Mesenteric fat pad (tissue), 1 donor: Measurements from ENCODE around the gene PPP1R37. TPM values are rescaled to one million over a fixed set of nuclear protein-coding genes. Genes with fewer than 3 reads are reported as not detected.
"Not testable (repeated sequence)": the region's sequence is repeated elsewhere in the genome, so short reads cannot be mapped to it uniquely, and the experiment has no call there.

ENCODE experiments used
- DNase-seq: peaks from one replicate; pipeline ENCODE4 v3.0.0-alpha.2; 2020; ENCODE audit warnings: low spot score
- total RNA-seq: library from RNA; stranded (reverse); fragmentation: NEBNext Ultra II Directional; extraction: Animal tissue kit (Norgen Biotek cat#: 25700); gene quantifications from one replicate; pipeline ENCODE4 v1.2.1, GENCODE V29; 2021
- donor health status: DM: yes; HTN: yes; CAD: no.

PPP1R37 gene
- total RNA-seq, 1 donor from 2014 or later, result 22.0 TPM

DNA sequence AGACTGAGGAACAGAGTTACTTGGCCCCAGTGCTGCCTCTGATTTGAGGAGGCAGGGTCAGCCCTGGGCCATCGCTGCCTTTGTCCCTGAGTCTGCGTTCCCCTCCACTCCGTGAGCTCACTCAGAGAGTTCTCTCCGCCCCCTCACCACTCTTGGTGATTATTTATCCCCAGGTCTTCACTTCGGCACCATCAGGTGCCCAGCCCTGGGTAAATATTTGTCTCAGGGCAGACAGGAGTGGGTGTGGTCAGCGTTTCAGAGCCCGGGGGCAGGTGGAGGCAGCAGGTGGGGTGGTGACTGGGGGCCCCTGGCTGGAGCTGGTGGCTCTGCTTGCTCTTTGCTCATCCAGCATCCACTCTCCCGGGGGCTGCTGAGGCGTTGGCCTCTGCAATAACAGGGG is 20.6 kb downstream of the PPP1R37 start:
- DNase-seq, result no peak

DNA sequence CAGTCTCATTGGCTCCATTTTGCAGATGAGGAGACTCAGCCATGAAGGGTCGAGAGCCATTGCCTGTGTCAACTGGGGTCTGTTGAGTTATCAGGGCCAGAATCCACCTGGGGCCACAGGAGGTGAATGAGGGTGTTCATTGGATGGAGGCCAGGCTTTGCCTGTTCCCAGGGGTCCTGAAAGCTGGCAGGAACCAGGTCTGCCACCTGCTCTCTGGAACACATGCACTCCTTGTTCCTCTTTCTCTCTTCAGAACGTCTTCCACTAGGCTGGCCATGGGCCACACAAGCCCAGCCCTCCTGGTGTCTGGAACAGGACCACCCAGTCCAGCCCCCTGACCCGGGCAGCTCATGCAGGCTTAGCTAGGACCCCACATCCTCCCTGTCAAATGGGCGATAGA is 21.1 kb downstream of the PPP1R37 start:
- DNase-seq, result no peak

DNA sequence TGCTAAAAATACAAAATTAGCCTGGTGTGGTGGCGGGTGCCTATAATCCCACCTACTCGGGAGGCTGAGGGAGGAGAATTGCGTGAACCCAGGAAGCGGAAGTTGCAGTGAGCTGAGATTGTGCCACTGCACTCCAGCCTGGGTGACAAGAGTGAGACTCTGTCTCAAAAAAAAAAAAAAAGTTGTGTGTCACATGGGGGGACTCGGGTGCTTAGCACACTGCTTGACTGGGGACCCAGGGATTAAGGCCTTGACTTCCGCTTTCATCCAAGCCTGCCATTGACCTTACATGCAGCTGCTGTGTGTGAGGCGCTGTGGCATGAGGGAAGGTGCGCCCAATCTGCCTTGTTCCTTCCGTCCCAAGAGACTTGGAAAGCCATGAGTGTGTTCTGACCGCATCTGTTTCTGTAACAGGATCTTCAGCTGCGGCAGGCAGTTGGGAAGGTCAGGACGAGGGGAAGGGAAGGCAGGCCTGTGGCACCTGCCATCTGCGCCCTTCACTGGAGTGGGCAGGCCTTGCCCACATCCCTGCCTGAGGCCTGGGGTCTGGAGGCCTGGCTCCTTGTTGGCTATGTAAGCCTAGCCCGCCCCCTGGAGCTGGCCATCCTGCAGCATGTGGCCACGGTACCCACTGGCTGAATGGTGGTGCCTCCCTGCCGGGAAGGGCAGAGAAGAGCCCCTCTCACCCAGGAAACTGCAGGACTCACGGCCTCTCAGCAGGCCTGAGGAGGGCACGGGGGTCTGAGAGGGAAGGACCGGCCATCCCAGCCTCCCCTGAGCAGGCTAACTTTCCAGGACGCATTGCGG is 23.0 kb downstream of the PPP1R37 start:
- no peak for DNase-seq

DNA sequence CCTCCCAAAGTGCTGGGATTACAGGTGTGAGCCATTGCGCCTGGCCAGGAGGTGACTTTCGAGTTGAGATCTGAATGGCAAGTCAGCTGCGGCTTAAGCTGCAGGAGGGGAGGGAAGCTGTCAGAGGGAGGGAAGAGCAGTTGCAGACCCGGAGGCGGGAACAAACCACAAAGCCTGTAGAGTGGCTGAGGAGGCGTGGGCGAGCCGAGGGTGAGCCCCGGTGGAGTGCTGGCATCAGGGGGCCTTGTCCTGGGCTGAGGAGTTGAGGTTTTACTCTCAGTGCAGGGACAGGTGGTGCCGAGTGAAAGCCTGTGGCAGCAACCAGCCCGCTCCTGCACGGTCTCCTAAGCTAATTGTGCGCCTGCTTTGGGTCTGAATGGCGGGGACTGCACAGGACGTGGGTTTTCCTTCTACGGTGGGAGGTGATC is 24.2 kb downstream of the PPP1R37 start:
- no peak for DNase-seq

DNA sequence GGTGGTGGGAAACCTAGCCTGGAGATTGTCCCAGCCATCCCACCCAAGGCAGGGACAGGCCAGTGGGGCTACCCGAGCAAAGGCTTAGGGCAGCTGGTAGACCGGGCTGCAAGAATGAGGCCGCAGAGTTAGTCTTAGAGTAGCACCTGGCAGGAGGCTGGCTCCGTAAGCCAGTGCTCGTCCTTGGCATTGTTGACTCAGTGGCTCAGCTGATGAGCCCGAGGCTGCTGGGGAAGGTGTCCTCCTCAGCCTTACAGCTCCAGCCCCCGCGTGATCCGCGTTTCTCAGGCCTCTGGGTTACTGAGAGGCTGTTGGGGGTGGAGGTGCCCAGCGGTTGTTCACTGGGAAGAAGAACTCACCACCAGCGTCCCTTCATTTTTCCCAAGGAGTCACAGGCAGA is 24.7 kb downstream of the PPP1R37 start:
- no peak for DNase-seq

DNA sequence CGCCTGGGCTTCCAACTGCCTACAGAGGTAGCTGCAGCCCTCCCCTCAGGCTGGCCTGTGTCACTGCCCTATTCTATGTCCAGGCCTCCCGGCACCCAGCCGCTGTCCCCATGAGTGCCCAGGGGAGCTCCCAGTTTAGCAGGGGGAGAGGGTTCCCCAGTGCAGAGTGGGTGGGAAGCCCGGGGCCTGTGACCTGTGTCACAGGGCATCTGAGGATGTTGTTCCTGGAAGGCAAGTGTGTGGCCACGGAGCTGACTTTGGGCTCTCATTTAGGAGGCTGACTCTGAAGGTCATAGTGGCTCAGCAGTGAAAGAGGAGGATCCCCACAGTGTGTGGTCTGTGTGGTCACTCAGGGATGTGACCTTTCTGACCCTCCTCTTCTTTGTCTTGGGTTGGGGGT is 25.1 kb downstream of the PPP1R37 start:
- no peak for DNase-seq

DNA sequence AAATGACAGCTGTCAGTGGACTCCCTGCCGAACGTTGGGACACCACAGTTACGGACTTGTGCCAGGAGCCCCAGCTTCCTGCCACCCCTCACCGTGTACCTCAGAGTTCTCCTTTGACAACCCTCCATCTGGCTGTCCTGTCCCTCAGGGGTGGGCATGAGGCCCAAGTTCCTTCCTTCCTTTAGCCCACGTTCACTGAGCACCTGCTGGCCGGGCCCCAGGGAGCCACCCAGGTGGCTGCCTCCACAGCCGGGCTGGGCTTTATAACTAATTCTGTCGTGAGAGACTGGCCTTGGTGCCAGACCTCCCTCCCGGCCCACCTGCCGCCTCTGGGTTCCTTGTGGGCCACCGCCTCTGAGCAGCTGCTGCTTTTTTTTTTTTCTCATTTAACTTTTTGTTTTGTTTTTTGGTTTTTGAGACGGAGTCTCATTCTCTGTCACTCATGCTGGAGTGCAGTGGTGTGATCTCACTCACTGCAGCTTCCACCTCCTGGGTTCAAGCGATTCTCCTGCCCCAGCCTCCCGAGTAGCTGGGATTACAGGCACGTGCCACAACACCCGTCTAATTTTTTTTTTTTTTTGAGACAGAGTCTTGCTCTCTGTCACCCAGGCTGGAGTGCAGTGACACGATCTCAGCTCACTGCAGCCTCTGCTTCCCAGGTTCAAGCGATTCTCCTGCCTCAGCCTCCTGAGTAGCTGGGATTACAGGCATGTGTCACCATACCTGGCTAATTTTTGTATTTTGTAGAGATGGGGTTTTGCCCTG is 25.8 kb downstream of the PPP1R37 start:
- DNase-seq, result not testable (repeated sequence)

DNA sequence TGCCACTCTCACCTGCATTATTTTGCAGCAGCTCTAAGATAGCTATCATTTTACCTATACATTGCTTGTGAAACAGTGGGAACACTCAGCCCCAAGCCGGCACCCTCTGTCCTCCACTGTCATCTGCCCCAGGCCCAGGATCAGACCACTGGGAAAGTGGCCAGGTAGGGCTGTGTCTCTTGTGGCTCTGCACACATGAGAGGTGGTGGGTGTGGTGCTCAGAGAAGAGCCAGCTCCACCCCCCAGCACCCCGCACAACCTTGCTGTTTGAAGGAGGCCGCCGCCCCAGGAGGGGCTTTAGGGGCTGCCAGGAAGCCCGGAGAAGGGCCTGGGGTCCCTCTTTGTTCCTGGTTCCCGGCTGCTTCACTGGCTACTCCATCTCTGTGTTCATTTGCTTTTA is 26.6 kb downstream of the PPP1R37 start:
- no peak for DNase-seq

DNA sequence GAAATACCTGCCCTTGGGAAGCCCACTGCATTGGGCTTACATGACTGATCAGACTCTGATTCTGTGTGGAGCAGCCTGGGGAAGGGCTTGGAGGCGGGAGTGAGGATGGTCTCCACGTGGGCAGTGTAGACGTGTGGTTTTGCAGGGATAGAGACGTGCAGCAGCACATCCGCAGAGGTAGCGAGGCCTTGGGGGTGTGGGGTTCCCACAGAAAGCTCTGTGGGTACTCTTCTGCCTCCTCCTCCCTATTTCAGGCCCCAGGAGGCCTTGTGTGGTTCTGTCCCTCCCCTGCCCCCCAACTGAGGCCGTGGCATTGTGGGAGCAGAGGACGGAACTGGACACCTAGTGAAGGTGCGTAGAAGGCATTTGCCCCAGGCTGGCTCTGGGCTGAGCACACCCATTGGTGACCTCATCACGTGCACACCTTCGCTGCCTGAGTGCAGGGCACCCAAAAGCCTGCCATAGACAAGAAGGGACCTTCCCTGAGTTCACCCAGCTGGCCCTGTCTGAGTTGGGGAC is 28.9 kb downstream of the PPP1R37 start:
- no peak for DNase-seq

DNA sequence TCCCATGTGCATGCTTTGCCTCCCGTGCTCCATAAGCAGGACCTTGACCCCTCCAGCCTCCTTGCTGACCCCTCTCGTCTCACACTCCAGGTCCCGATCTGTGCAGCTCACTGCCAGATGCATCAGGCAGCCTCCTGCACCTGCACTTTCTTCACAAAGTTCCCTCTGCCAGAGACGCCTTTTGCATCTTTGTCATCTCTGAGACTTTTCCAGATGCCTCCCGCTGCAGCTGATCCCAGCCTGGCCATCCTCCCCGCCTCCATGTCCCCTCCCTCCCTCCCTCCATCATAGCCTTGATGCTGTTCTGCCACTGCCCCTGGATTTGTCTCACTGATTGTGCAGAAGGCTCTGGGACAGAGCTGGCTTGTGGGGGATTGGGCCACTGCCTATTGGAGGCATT is 29.9 kb downstream of the PPP1R37 start:
- DNase-seq, result no peak

DNA sequence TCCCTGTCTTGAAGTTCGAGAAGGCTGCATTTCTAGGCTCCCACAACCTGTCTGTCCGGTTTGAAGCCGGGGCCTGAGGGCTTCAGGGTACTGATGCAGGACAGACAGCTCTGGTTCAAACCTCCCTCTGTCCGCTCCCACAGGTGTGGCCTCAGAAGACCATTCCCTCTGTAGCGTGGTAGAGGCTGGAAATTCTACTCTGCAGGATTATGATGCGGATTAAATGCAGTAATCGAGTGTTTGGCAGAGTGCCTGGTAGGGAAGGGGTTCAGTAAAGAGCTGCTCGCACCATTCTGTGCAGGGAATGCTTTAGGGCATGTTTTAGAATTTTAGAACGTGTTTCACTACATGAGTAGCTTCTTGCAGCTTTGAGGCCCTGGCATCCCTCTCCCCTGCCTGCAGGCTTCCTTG is 30.5 kb downstream of the PPP1R37 start:
- DNase-seq, result no peak

DNA sequence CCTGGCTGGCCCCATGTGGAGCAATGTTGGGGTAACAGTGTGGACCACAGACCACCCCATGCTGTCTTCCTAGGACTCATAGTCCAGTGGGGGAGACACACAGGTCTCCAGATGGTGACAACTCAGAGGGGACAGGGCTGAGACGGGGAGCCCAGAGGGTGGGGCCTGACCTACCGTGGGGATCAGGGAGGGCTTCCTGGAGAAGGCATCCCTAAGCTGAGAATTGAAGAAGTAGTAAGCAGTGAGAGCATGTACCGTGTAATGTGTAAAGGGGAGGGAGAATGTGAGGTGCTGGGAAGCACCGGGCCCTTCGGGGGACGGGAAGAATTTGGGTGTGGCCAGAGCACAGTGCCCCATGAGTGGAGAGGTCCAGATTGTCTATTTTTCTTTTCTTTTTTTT is 31.0 kb downstream of the PPP1R37 start:
- DNase-seq, result no peak

DNA sequence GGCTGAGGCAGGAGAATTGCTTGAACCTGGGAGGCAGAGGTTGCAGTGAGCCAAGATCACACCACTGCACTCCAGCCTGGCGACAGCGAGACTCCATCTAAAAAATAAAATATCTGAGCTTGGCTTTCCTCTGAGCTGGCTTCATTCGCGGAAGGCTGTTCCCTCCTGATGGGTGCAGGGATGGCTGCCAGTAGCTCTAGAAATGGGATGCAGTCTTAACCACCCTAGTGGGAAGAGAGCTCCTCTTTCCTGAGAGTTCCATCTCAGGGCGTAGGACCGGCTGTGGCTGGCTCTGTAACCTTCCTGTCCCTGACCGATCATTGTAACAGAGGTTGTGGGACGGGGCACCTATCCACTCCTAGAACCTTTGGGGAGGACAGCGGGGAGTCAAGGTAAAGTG is 32.4 kb downstream of the PPP1R37 start:
- DNase-seq, result no peak

DNA sequence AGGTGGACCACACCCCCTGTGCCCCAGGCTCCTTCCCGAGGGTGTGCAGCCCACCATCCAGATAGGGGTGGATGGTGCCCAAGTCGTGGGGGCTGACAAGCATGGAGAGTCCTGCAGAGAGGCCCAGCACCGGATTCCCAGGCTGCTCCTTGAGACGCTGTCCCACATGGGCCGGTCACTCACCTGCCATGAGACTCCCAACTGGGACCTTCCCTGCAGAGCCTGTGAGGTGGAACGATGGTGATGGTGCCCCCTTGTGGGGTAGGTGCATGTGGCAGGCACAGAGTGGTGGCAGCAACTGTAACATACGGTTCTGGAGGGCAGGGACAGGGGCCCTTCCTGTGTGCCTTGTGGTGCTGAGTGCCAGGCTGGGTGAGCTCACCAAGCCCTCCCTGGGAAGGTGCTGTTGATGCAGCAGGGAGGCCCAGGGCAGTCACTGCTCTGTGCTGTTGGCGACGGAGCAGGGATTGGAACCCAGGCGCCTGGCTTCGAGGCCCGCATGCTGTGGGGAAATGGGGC is 33.1 kb downstream of the PPP1R37 start:
- DNase-seq, result no peak

DNA sequence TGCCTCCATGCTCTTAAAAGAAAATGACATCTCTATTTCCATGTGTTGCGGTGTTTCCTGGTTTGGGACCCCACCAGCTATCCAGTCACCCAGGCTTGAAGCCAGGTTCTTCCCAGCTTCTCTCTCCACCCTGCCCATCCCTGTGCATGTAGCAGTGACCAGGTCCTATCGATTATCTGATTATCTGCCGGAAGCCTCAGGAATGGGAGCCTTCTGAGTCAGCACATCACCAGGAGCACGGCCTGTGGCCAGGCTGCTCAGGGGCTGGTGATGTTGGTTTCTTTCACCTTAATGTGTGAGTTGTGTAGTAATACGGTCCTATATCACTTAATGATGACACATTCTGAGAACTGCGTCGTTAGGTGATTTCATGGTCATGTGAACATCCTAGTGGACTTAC is 33.7 kb downstream of the PPP1R37 start:
- no peak for DNase-seq

DNA sequence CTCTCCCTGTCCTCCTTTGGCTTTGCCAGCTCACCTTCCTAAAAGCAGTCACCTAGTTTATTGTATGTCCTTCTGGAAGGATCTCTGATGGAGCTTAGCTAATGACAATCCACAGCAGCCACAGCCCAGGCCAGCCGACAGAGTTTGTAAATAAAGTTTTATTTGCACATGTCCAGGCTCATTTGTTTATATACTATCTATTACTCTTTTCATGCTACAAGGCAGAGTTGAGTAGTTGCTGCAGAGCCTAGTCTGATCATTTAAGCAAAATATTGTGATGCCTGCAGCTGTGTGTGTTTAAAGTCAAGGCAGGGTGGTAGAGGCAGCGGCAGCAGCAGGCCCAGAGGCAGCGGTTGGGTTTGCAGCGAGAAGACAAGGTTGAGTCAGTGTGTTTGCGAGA is 35.2 kb downstream of the PPP1R37 start:
- DNase-seq, result no peak

DNA sequence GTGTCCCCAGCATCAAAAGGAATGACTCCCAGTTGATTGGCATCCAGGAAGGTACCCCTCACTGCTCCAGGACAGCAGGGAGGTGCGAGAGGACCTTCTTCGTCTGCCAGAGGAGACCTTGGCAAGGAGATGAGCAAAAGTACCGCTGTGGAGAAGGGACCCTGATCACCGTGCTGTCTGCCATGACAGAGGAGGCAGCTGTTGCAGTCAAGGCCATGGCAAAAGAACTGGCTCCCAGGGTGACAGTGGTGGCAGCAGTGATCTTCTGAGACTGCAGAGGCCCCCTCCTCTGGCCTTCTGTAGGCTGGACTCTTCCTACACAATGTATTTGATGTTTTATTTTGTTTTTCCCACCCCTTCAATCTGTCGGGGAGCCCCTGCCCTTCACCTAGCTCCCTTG is 35.8 kb downstream of the PPP1R37 start:
- DNase-seq, result no peak

DNA sequence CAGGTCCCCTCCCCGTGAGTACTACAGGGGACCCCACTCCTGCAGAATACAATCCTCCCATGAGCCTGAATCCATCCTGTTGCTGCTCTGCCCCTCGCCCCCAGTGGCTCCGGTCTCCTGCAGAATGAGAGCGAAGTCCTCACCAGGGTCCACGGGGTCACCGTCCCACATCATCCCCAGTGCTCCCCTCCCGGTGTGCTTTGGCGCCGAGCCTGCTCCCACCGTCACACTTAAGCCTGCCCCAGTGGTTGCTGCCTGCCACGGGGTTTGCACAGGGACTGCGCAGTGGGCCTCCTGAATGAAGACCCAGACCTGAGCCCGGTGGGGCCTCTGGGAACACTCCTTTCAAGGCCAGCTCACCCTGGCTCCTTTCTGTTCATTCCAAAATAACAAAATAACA is 37.3 kb downstream of the PPP1R37 start:
- no peak for DNase-seq

DNA sequence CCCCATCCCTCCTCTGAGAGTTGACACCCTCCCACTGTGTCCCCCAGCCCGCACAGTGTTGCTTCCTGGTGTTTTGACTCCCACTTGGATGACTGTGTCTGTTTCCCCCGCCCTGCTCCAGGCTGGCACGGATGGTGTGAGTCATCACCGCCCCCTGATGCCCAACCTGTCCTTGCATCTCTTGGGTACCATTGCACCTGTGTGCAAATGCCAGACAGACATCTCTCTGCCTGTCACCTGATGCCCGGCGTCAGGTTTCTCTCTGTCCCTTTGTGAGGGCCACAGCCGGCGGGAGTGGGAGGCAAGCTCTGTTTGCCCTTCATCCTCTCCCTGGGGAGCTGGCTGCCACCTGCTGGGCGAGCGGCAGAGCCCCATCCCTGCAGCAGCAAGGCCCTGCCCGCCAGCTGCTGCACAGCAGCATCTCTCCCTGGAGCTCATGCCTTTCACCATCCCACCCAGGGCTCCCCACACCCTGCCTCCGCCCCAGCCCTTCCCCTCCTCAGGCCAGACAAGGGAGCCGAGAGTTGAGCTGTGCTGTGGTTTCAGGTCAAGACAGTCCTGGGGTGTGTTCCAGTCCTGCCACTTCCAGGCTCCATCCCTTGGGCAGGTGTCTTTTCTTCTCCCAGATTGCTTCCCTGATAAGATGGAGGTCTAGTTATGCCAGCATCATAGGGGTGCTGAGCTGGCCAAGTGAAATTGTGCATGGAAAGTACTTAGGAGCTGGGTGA is 38.1 kb downstream of the PPP1R37 start:
- DNase-seq, result no peak

DNA sequence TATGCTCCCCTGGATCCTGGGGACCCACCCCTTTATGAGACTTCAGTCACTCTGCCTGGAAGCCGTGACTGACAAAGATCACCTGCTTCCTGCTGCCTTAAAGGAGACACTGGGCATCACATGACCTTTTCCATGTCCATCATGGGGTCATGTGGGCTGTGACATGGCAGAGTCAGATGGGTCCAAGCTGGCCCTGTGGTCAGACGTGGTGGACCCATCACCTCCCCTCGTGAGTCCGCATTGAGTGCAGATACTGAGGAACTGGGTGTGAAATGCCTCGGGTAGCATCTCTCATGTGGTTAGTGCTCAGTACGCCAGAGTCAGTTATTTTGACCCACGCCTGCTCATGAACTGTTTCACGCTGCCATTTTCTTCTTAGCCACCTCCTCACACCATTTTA is 40.7 kb downstream of the PPP1R37 start:
- DNase-seq, result no peak

DNA sequence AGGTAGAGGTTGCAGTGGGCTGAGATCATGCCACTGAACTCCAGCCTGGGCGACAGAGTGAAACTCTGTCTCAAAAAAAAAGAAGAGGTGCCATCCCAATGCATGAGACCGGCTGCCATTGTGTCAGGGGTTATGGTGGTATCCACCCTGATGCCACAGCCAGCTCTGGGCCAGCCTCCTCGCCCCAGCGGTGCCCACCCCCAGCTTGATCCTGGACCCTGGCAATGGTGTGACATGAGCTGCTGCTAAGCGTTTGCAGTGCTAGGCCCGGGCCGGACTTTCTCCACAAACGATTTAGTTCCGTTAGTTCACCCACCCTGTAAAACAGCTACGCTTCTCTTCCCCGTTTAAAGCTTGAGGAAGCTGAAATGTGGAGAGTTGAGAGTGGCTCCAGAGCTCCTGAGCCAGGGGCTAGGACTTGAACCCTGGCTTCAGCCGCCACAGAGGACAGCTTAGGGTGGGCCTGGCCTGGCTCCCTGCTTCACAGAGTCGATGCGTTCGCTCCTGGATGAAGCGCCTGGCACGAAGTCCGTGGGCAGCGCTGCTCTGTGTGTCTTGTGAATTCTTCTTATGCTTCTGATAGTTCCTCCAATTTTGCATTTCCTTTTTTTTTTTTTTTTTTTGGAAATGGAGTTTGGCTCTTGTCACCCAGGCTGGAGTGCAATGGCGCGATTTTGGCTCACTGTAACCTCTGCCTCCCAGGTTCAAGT is 42.4 kb downstream of the PPP1R37 start:
- DNase-seq, result no peak
